AG04449 (cell line): ENCODE results near the gene PCDHAC1.

Experiments used
- CTCF ChIA-PET: fragments of 350-600 bp; formaldehyde crosslinking; extraction: SDS; loops from one replicate; lab custom pipeline; 2021; ENCODE audit warnings: antibody characterized with exemption; lab: Yijun Ruan, JAX
- POLR2A ChIA-PET: fragments of 400-600, 350-600 bp; formaldehyde crosslinking; extraction: SDS; loops from one replicate; lab custom pipeline; 2020; ENCODE audit warnings: antibody characterized with exemption, inconsistent platforms; lab: Yijun Ruan, JAX
- DNase-seq: peaks from one replicate; pipeline ENCODE4 v3.0.0-alpha.2; 2010; ENCODE audit warnings: low read depth, low spot score
- H3K4me3 ChIP-seq: 2 replicates; pipeline ENCODE4 v1.5.1; 2011; ENCODE audit warnings: low read depth, mild to moderate bottlenecking, control low read depth, low read length
- CTCF ChIP-seq: IDR thresholded peaks from one replicate; pipeline ENCODE4 v1.5.1; 2011; ENCODE audit warnings: mild to moderate bottlenecking, moderate library complexity, low read length, control low read depth, inconsistent platforms; ENCODE audit not compliant: insufficient read depth; ENCODE audit errors: missing control alignments

PCDHAC1 gene

GRCh38 chr5:140883927-140884697, 42.0 kb upstream of the PCDHAC1 start:
- no peak for TF ChIP-seq CTCF
- no peak for DNase-seq
- H3K4me3 ChIP-seq: no peak overlapping the region
- CTCF ChIA-PET: no interaction called here
- POLR2A ChIA-PET: no interaction called here

DNA sequence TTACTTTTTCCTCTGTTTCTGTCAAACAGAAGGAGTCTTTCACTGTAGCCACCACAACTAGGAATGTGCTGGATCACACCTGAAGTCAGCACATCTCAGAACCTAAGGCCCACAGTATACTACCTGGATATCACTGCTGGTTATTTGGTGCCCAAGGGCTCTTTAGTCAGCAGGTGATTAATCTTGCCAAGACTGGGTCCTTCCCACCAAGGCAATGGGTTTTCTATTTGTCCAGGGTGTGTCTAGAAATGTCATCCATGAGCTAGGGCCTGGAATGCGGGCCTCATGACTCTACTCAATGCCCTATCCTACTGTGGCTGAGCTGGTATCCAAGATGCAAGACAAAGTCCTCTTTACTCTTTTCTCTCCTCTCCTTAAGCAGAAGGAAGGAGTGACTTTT, 9.8 kb upstream of the PCDHAC1 start:
- no peak for TF ChIP-seq CTCF
- POLR2A ChIA-PET: no interaction called here
- no peak for DNase-seq
- CTCF ChIA-PET: no interaction called here
- no peak overlapping the region for H3K4me3 ChIP-seq

- TF ChIP-seq CTCF: no peak
- CTCF ChIA-PET: no interaction called here
- POLR2A ChIA-PET: no interaction called here
- no peak for DNase-seq
- no peak overlapping the region for H3K4me3 ChIP-seq
Observed at GRCh38 chr5:140923601-140924000, 2.5 kb upstream of the PCDHAC1 start.

GRCh38 chr5:140926443-140927227, 536 bp downstream of the PCDHAC1 start:
- CTCF ChIA-PET: no interaction called here

DNA sequence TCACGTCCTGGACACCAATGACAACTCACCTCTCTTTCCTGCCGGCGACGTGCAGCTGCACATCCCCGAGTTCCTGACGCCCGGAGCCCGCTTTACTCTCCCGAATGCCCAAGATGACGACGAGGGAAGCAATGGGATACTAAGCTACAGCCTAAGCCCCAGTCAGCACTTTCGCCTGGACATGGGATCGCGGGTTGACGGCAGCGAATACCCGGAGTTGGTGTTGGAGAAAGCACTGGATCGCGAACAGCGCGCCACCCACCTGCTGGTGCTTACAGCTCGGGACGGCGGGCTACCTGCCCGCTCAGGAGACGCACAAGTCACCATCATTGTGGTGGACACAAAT, 1.1 kb downstream of the PCDHAC1 start:
- CTCF ChIA-PET: no interaction called here
- peak overlapping the region; percentile 43 for H3K4me3 ChIP-seq
- TF ChIP-seq CTCF: no peak
- no peak for DNase-seq
- POLR2A ChIA-PET: no interaction called here

More at GRCh38 chr5:140926443-140927227, 536 bp downstream of the PCDHAC1 start:
- no peak for DNase-seq
- H3K4me3 ChIP-seq: peak overlapping the region; percentile 43
- POLR2A ChIA-PET: no interaction called here
- peak; percentile 53 for TF ChIP-seq CTCF

- no peak overlapping the region for H3K4me3 ChIP-seq
- ChIA-PET POLR2A (no interaction called here), CTCF (no interaction called here)
- no peak for TF ChIP-seq CTCF
- DNase-seq: no peak
Observed at GRCh38 chr5:140934964-140935606, 9.0 kb downstream of the PCDHAC1 start.
